Endodermal cell (in vitro differentiated cells): ENCODE results near the gene PTX4. TPM values are rescaled to one million over a fixed set of nuclear protein-coding genes. Genes with fewer than 3 reads are reported as not detected.

Experiments
- DNase-seq: peaks from one replicate; pipeline ENCODE4 v3.0.0-alpha.2; 2017
- H3K27ac ChIP-seq: 2 replicates; pipeline ENCODE4 v1.5.1; 2013; ENCODE audit warnings: mild to moderate bottlenecking, low read depth, low read length, moderate library complexity
- H3K27me3 ChIP-seq: 2 replicates; pipeline ENCODE4 v1.6.1; 2013; ENCODE audit warnings: mild to moderate bottlenecking, low read length, moderate library complexity; ENCODE audit not compliant: insufficient read depth, control insufficient read depth, poor library complexity, severe bottlenecking
- H3K36me3 ChIP-seq: 2 replicates; pipeline ENCODE4 v1.7.0; 2013; ENCODE audit warnings: mild to moderate bottlenecking, low read length, moderate library complexity; ENCODE audit not compliant: control insufficient read depth, insufficient read depth
- H3K4me1 ChIP-seq: one replicate; pipeline ENCODE4 v1.7.0; 2013; ENCODE audit warnings: low read length; ENCODE audit not compliant: control insufficient read depth, insufficient read depth
- H3K4me3 ChIP-seq: 2 replicates; pipeline ENCODE4 v1.5.1; 2013; ENCODE audit warnings: mild to moderate bottlenecking, low read length, moderate library complexity
- H3K9ac ChIP-seq: 2 replicates; pipeline ENCODE4 v1.6.1; 2013; ENCODE audit warnings: mild to moderate bottlenecking, low read length, moderate library complexity; ENCODE audit not compliant: poor library complexity, severe bottlenecking; ENCODE audit errors: extremely low read depth
- H3K9me3 ChIP-seq: 2 replicates; pipeline ENCODE4 v1.6.1; 2013; ENCODE audit warnings: mild to moderate bottlenecking, low read length, moderate library complexity; ENCODE audit not compliant: control insufficient read depth
- H3K27ac Mint-ChIP-seq: 2 replicates; pipeline ENCODE4 v1.8.0; 2020; ENCODE audit warnings: mixed read lengths
- H3K27me3 Mint-ChIP-seq: 2 replicates; pipeline ENCODE4 v1.8.0; 2021; ENCODE audit warnings: mild to moderate bottlenecking, mixed read lengths; ENCODE audit not compliant: insufficient read depth
- H3K36me3 Mint-ChIP-seq: 2 replicates; pipeline ENCODE4 v1.8.0; 2020; ENCODE audit warnings: low read depth, mixed read lengths
- H3K4me1 Mint-ChIP-seq: 2 replicates; pipeline ENCODE4 v1.8.0; 2020; ENCODE audit warnings: mixed read lengths
- H3K4me3 Mint-ChIP-seq: 2 replicates; pipeline ENCODE4 v1.8.0; 2020; ENCODE audit warnings: mild to moderate bottlenecking, moderate library complexity, mixed read lengths
- H3K9me3 Mint-ChIP-seq: 2 replicates; pipeline ENCODE4 v1.8.0; 2020; ENCODE audit warnings: mild to moderate bottlenecking, mixed read lengths
- WGBS, 2 experiments: methylation state at CpG; one replicate each; pipeline versions ENCODE4 v1.1.5 to v1.1.7; 2013; ENCODE audit warnings: missing lambda C conversion rate in 2 of 2, mixed read lengths in 1 of 2; ENCODE audit not compliant: insufficient coverage in 1 of 2, insufficient read length in 1 of 2; 5-methylcytosine and 5-hydroxymethylcytosine counted together
- total RNA-seq, 2 donors: library from RNA; stranded (reverse); fragmentation: NEBNext Ultra II Directional in 1 of 2; extraction: Animal tissue kit (Norgen Biotek cat#: 25700) in 1 of 2; gene quantifications; 2 replicates in 1 of 2; 3 replicates in 1 of 2; pipeline ENCODE4 v1.2.1, GENCODE V29; 2021
- TF ChIP-seq, protein P1 (sequence below): fragments of 200-600 bp; sonication (generic); conservative IDR thresholded peaks from 2 replicates; pipeline ENCODE4 v1.5.0; 2021; ENCODE audit warnings: antibody characterized with exemption, mild to moderate bottlenecking

The PTX4 gene
- total RNA-seq, 2 donors from 2014 or later = not detected

DNA sequence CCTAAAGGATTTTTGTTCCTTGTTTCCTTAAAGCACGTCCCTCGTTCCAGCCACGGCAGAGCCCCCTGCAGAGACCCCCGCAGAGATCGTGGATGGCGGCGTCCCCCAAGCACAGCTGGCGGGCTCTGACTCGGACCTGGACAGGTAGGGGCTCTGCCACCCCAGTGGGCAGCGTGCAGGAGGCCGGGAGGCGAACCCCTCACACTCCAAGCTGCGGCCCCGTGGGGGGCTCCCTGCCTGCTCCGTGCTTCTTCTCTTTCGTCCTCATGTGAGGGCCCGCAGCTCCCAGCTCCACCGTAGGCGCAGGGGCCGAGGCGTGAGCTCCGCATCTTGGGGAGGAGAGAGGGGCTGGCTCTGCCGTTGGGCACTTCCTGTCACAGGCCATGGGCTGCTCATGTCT lies 12.9 kb upstream of the PTX4 start:
- TF ChIP-seq, protein P1, sequence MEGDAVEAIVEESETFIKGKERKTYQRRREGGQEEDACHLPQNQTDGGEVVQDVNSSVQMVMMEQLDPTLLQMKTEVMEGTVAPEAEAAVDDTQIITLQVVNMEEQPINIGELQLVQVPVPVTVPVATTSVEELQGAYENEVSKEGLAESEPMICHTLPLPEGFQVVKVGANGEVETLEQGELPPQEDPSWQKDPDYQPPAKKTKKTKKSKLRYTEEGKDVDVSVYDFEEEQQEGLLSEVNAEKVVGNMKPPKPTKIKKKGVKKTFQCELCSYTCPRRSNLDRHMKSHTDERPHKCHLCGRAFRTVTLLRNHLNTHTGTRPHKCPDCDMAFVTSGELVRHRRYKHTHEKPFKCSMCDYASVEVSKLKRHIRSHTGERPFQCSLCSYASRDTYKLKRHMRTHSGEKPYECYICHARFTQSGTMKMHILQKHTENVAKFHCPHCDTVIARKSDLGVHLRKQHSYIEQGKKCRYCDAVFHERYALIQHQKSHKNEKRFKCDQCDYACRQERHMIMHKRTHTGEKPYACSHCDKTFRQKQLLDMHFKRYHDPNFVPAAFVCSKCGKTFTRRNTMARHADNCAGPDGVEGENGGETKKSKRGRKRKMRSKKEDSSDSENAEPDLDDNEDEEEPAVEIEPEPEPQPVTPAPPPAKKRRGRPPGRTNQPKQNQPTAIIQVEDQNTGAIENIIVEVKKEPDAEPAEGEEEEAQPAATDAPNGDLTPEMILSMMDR = no peak
- Histone ChIP-seq H3K9ac (no peak overlapping the region), H3K4me3 (no peak overlapping the region), H3K36me3 (peaks cover 33% of the 10 kb centered on the region), H3K4me1 (no peaks in the 10 kb centered on the region), H3K9me3 (no peaks in the 10 kb centered on the region), H3K27ac (no peak overlapping the region), H3K27me3 (no peaks in the 10 kb centered on the region)
- 97 to 98% methylated on average over 5 to 23 of the region's 23 CpGs for WGBS, 2 experiments
- DNase-seq = no peak
- Mint-ChIP-seq H3K36me3 (peaks cover 37% of the 10 kb centered on the region), H3K27ac (no peak overlapping the region), H3K4me1 (no peaks in the 10 kb centered on the region), H3K9me3 (no peaks in the 10 kb centered on the region), H3K27me3 (no peaks in the 10 kb centered on the region), H3K4me3 (no peak overlapping the region)

DNA sequence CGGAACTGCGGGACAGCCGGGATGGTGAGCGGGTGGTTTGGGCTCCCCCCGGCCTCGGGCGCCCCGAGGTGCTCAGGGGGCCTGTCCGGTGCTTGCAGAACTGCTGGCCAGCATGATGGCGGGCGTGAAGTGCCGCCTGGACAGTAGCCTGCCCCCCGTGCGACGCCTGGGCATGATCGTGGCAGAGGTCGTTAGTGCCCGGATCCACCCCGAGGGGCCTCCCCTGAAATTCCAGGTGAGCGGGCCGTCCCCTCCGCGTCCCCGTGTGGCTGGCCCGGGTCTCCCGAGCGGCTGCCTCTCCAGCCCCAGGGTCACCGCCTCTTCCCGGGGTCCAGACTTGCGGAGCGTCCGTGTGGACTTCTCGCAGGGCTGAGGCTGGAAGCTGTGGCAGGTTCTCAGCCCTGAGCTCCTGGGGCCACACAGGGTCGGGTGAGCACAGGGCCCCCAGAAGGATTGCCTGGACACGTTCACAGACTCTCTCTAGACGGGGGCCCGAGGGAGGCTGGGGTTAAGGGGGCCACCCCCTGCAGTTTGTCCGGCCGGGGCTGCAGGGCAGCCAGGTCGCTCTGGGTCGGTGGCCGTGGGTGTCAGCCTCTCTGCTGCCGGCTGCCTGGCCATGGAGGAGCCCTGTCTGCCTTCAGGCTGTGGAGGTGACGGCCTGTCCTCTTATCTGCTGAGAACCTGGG lies 11.9 kb upstream of the PTX4 start:
- H3K36me3 ChIP-seq = peaks cover 34% of the 10 kb centered on the region
- Mint-ChIP-seq H3K36me3 (peaks cover 33% of the 10 kb centered on the region), H3K4me1 (no peaks in the 10 kb centered on the region), H3K27ac (no peak overlapping the region), H3K27me3 (no peaks in the 10 kb centered on the region), H3K9me3 (no peaks in the 10 kb centered on the region), H3K4me3 (no peak overlapping the region)
- H3K4me1 ChIP-seq = no peaks in the 10 kb centered on the region
- TF ChIP-seq, protein P1 = no peak
- H3K9me3 ChIP-seq = no peaks in the 10 kb centered on the region
- H3K27me3 ChIP-seq = no peaks in the 10 kb centered on the region
- H3K27ac ChIP-seq = no peak overlapping the region
- H3K4me3 ChIP-seq = no peak overlapping the region
- WGBS, 2 experiments = 95% methylated on average over 35 to 44 of the region's 44 CpGs
- no peak overlapping the region for H3K9ac ChIP-seq
- no peak for DNase-seq

DNA sequence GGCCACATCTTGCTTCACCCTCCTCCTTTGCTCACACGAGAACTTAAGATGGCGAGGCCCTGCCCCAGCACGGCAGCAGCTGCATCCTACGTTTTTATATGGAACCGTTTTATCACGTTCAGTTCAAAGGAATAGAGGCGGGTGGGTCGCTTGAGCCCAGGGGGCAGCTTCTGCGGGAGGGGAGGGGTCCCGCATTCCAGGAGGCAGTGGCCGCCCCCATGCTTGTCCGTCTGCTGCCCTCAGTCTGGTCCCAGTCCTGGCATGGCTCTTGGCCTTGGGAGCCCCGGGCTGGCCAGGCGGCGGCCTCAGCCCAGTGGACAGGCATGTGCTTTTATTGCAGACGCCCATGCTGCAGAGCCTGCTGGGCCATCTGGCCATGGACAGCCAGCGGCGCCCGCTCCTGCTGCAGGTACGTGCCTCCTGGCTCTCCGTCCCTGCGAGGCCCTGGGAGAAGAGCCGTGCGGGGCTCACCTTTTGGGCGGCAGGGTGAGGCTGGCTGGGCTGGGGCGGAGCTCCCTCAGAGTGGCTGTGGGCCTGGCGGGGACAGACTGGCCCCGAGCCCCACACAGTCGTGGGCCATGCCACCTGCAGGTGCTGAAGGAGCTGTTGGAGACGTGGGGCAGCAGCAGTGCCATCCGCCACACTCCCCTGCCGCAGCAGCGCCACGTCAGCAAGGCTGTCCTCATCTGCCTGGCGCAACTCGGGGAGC lies 11.2 kb upstream of the PTX4 start:
- Mint-ChIP-seq H3K36me3 (peaks cover 35% of the 10 kb centered on the region), H3K4me1 (no peaks in the 10 kb centered on the region), H3K27me3 (no peaks in the 10 kb centered on the region), H3K27ac (no peak overlapping the region), H3K9me3 (no peaks in the 10 kb centered on the region), H3K4me3 (no peak overlapping the region)
- WGBS, 2 experiments = 95 to 98% methylated on average over 29 to 36 of the region's 36 CpGs
- no peak for DNase-seq
- H3K9ac ChIP-seq = no peak overlapping the region
- no peak overlapping the region for H3K27ac ChIP-seq
- H3K4me3 ChIP-seq = no peak overlapping the region
- no peaks in the 10 kb centered on the region for H3K27me3 ChIP-seq
- peaks cover under 1% of the 10 kb centered on the region for H3K4me1 ChIP-seq
- no peaks in the 10 kb centered on the region for H3K9me3 ChIP-seq
- TF ChIP-seq, protein P1 = no peak
- H3K36me3 ChIP-seq = peaks cover 40% of the 10 kb centered on the region
